NCI-H1417 (cell line): ENCODE results near the gene TMEM217.

ENCODE experiments used
- DNase-seq, 3 experiments: peaks; one replicate each; lab custom pipeline; 2025; lab: John Stamatoyannopoulos, UW

TMEM217 gene

GRCh38 chr6:37244430-37245310 is 13.3 kb downstream of the TMEM217 start:
- DNase-seq: peak; percentile 50 to 88 (median 67)

GRCh38 chr6:37243816-37244370 is 14.1 kb downstream of the TMEM217 start:
- no peak for DNase-seq

GRCh38 chr6:37243131-37243815 is 14.7 kb downstream of the TMEM217 start:
- no peak for DNase-seq

GRCh38 chr6:37242429-37243052 is 15.4 kb downstream of the TMEM217 start:
- no peak for DNase-seq

- no peak for DNase-seq
Observed at GRCh38 chr6:37241775-37242428, 16.0 kb downstream of the TMEM217 start.

- no peak for DNase-seq
Observed at GRCh38 chr6:37241131-37241530, 16.8 kb downstream of the TMEM217 start.

DNA sequence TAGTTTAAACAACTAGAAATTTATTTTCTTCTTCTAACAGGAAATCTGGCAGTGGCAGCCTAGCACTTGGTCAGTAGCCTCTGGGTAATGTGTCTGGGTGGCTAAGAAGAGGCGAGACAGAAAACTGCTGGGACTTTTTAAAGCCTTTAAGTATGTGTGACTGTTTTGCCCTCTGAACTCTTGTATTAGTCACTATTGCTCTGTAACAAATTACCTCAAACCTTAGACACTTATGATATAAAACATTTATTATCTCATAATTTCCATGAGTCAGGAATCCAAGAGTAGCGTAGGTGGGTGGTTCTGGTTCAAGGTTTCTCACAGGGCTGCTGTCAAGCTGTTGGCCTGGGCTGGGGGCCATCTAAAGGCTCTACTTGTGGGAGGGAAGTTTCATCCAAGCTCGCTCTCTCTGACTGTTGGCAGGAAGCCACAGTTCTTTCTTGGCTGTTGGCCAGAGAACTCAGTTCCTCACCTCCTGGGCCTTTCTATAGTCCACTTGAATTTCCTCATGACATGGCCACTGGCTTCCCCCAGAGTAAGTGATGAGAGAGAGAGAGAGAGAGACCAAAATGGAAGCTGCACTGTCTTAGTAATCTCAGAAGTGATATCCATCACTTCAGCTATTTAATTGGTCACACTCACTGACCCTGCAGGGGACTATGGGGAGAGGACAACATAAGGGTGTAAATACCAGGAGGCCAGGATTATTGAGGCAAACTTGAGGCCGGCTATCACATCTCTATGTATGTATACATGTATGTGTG is 17.8 kb downstream of the TMEM217 start:
- peak; percentile 42 to 83 (median 81) for DNase-seq

DNA sequence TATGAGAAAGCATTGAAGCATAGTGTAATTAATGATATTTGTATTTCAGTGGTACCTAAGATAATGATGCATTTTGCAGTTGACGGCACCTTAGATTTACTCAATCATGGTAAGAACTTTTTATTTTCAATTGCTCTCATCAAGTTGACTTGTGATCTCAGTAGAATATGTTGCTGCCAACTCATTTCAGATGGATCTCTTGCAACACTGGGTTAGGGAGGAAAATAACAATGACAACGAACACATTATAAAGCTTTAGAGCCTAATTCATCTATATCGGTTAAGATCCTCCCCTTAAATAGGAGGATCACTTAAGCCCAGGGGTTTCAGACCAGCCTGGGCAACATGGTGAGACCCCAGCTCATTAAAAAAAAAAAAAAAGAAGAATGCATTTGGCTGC is 18.4 kb downstream of the TMEM217 start:
- DNase-seq: no peak

GRCh38 chr6:37238381-37238780 is 19.6 kb downstream of the TMEM217 start:
- DNase-seq: no peak

- no peak for DNase-seq
Observed at GRCh38 chr6:37237789-37238188, 20.2 kb downstream of the TMEM217 start.

GRCh38 chr6:37236921-37237320 is 21.0 kb downstream of the TMEM217 start:
- DNase-seq: no peak

DNA sequence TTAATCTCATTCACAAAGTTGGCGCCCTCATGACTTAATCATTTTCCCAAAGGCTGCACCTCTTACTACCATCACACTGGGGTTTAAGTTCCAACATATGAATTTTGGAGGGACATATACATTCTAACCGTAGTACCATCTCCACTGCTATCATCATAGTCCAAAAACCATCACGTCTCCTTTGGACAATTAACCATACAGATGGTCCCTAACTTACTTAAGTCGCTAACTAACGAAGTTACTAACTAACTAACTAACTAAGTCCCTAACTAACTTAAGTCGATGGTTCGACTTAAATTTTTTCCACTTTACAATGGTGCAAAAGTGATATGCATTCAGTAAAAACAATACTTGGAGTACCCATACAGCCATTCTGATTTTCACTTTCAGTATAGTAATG is 24.4 kb downstream of the TMEM217 start:
- no peak for DNase-seq

GRCh38 chr6:37232430-37233017 is 25.4 kb downstream of the TMEM217 start:
- no peak for DNase-seq

GRCh38 chr6:37230104-37230503 is 27.8 kb downstream of the TMEM217 start:
- no peak for DNase-seq

GRCh38 chr6:37225350-37226169 is 32.4 kb downstream of the TMEM217 start:
- DNase-seq: no peak

DNA sequence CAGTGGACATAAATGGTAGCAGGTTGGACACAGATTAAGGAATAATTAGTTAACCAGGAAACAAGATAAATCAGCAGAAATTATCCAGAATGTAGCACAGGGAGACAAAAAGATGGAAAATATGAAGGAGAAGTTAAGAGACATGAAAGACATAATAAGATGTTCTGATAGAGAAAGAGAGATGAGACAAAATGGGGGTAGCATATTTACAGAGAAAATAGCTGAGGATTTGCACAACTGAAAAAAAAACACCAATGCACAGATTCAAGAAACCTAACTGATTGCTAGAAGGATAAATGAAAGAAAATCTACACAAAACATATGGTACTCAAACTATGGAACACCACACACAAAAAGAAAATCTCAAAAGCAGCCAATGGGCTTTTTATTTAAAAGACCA is 35.0 kb downstream of the TMEM217 start:
- DNase-seq: peak in 1 of 3 experiments; percentile 42

DNA sequence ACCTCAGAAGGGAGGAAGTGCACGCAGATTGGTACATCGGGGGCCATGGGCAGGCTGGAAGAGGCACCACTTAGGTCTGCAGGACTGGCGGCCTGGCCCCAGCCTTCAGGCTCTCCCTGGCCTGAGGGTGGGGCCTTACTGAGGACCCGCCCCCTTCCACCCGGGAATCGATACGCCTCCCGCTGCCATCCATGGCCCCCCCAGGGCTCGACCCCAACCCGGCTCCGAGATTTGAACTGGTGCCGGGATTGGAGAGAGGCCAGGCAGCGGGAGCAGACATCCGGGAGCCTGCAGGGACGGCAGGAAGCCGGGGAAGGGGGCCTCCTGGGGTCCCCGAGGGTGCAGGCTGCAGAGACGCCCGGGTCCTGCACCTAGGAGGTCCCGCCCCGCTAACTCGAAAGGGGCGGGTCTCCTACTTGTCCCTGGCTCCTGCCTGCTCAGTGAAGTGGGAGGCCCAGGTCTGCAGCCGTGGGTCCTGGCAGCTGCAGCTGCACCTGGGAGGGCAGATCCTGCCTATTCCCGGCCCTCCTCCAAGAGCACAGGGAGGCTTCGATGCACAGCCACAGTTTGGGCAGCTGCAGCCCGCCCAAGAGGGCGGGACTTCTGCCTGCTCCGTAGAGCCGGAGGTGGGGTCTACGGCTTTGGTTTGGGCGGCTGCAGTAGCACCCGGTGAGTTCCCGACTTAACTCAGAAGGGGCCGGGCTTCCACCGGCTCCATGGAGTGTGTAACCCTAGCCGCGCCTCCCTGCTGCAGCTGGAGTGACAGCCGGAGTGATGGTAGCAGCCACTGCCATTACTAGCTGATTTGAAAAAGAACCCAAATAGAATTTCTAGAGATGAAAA is 35.6 kb downstream of the TMEM217 start:
- peak; percentile 94 to 97 (median 96) for DNase-seq

DNA sequence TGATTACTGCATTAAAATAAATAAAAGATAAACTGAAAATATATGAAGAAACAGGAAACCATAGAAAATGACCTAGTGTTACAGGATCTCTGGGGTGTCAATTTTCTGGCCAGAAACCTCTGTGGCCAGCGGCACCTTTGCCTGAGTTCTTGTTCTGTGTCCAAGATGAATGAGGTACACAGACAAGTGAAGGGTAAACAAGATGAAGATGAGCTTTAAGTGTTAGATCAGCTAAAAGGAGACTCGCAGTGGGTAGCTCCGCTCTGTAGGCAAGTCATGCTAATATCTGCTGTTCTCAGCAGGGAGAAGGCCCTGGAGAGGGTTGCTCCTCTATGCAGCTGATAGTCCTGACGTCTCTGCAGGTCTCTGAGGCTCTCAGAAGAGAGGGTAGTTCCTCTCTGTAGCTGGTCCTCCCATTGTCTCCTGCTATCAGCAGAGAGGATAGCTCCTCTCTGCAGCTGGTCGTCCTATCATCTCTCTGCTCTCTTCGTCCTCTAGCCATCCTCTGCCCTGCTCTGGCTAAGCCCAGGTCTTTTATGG is 36.3 kb downstream of the TMEM217 start:
- DNase-seq: peak in 1 of 3 experiments; percentile 68

GRCh38 chr6:37218511-37218910 is 39.4 kb downstream of the TMEM217 start:
- no peak for DNase-seq
